Neuronal stem cell (in vitro differentiated cells): ENCODE measurements around the gene RGL1.

ENCODE experiments used
- DNase-seq: peaks from one replicate; pipeline ENCODE4 v3.0.0-alpha.2; 2013; ENCODE audit warnings: low spot score
- H2AFZ ChIP-seq: one replicate; pipeline ENCODE4 v1.6.1; 2013; ENCODE audit warnings: mild to moderate bottlenecking, low read length, inconsistent platforms
- H2AK5ac ChIP-seq: 2 replicates; pipeline ENCODE4 v1.6.1; 2013; ENCODE audit warnings: low read depth, mild to moderate bottlenecking, inconsistent platforms, low read length, moderate library complexity, mixed read lengths
- H2BK120ac ChIP-seq: 2 replicates; pipeline ENCODE4 v1.6.1; 2013; ENCODE audit warnings: low read depth, mild to moderate bottlenecking, inconsistent platforms, low read length, moderate library complexity, mixed read lengths
- H2BK12ac ChIP-seq: one replicate; pipeline ENCODE4 v1.6.1; 2013; ENCODE audit warnings: low read length, inconsistent platforms
- H2BK15ac ChIP-seq: 2 replicates; pipeline ENCODE4 v1.6.1; 2013; ENCODE audit warnings: mild to moderate bottlenecking, low read length, inconsistent platforms, mixed read lengths
- H2BK5ac ChIP-seq: one replicate; pipeline ENCODE4 v1.6.1; 2013; ENCODE audit warnings: inconsistent platforms, mild to moderate bottlenecking, low read length, moderate library complexity
- H3K14ac ChIP-seq: one replicate; pipeline ENCODE4 v1.6.1; 2013; ENCODE audit warnings: low read length, inconsistent platforms
- H3K18ac ChIP-seq: 2 replicates; pipeline ENCODE4 v1.6.1; 2013; ENCODE audit warnings: low read length, inconsistent platforms
- H3K23ac ChIP-seq: 2 replicates; pipeline ENCODE4 v1.6.1; 2013; ENCODE audit warnings: low read depth, mild to moderate bottlenecking, mixed read lengths, low read length, inconsistent platforms; ENCODE audit not compliant: poor library complexity
- H3K27ac ChIP-seq: replicated peaks from 3 replicates; pipeline ENCODE4 v1.5.1; 2013; ENCODE audit warnings: low read length, inconsistent platforms
- H3K27me3 ChIP-seq, 3 experiments: 2 replicates each; pipeline ENCODE4 v1.6.1; 2013; ENCODE audit warnings: low read length in 3 of 3, mild to moderate bottlenecking in 2 of 3, inconsistent platforms in 1 of 3, low read depth in 1 of 3, mixed read lengths in 1 of 3, moderate library complexity in 1 of 3; ENCODE audit not compliant: control insufficient read depth in 3 of 3, insufficient read depth in 3 of 3
- H3K36me3 ChIP-seq, 2 donors: replicated peaks in 1 of 2; 2 replicates each; pipeline ENCODE4 v1.6.1; 2013; ENCODE audit warnings: low read length in 2 of 2; ENCODE audit not compliant: control insufficient read depth in 2 of 2, insufficient read depth in 2 of 2
- H3K4ac ChIP-seq: 2 replicates; pipeline ENCODE4 v1.6.1; 2013; ENCODE audit warnings: inconsistent platforms, mild to moderate bottlenecking, low read length, moderate library complexity
- H3K4me1 ChIP-seq, 2 donors: 1 replicate in 1 of 2; 2 replicates in 1 of 2; pipeline ENCODE4 v1.6.1; 2013; ENCODE audit warnings: low read length in 2 of 2, low read depth in 1 of 2; ENCODE audit not compliant: control insufficient read depth in 2 of 2, insufficient read depth in 1 of 2
- H3K4me2 ChIP-seq: one replicate; pipeline ENCODE4 v1.6.1; 2013; ENCODE audit warnings: mild to moderate bottlenecking, low read length, inconsistent platforms; ENCODE audit not compliant: insufficient read depth, poor library complexity, severe bottlenecking
- H3K4me3 ChIP-seq, 2 donors: 2 replicates each; pipeline ENCODE4 v1.5.1; 2013; ENCODE audit warnings: low read length in 2 of 2, mild to moderate bottlenecking in 2 of 2, inconsistent platforms in 1 of 2, moderate library complexity in 1 of 2
- H3K79me1 ChIP-seq: one replicate; pipeline ENCODE4 v1.6.1; 2013; ENCODE audit warnings: low read depth, mild to moderate bottlenecking, inconsistent platforms, low read length, moderate library complexity
- H3K9ac ChIP-seq: one replicate; pipeline ENCODE4 v1.6.1; 2013; ENCODE audit warnings: mild to moderate bottlenecking, low read depth, low read length, inconsistent platforms; ENCODE audit not compliant: poor library complexity
- H3K9me3 ChIP-seq, 2 donors: replicated peaks in 1 of 2; 2 replicates each; pipeline versions ENCODE3 to v1.6.1; 2013; ENCODE audit warnings: low read length in 2 of 2, mild to moderate bottlenecking in 2 of 2, inconsistent platforms in 1 of 2, low read depth in 1 of 2, mixed read lengths in 1 of 2, moderate library complexity in 1 of 2; ENCODE audit not compliant: control insufficient read depth in 2 of 2, insufficient read depth in 1 of 2
- H4K8ac ChIP-seq: one replicate; pipeline ENCODE4 v1.6.1; 2013; ENCODE audit warnings: low read depth, mild to moderate bottlenecking, inconsistent platforms, low read length, moderate library complexity
- H4K91ac ChIP-seq: one replicate; pipeline ENCODE4 v1.6.1; 2013; ENCODE audit warnings: low read length, low read depth, mild to moderate bottlenecking, inconsistent platforms; ENCODE audit not compliant: poor library complexity
- WGBS, 2 donors: extraction: QIAGEN DNeasy Blood & Tissue Kit; methylation state at CpG; one replicate each; pipeline ENCODE4 v1.1.7; 2013; ENCODE audit warnings: missing lambda C conversion rate in 2 of 2, mixed read lengths in 1 of 2; ENCODE audit not compliant: insufficient read length in 2 of 2, insufficient replicate concordance in 1 of 2; ENCODE audit errors: extremely low coverage in 2 of 2; 5-methylcytosine and 5-hydroxymethylcytosine counted together

The RGL1 gene

GRCh38 chr1:183780159-183780558 is 24.8 kb upstream of the RGL1 start:
- Histone ChIP-seq H3K9ac (no peak overlapping the region), H3K27me3 (no peaks in the 10 kb centered on the region), H3K23ac (no peak overlapping the region), H3K4me3 (no peak overlapping the region), H2BK15ac (no peak overlapping the region), H3K14ac (no peak overlapping the region), H2BK12ac (no peak overlapping the region), H3K18ac (no peak overlapping the region), H3K79me1 (no peaks in the 10 kb centered on the region), H3K27ac (no peak overlapping the region), H4K91ac (no peak overlapping the region), H2AK5ac (no peak overlapping the region), H2BK120ac (no peak overlapping the region), H3K36me3 (no peaks in the 10 kb centered on the region), H3K4ac (no peak overlapping the region), H4K8ac (no peak overlapping the region), H2BK5ac (no peak overlapping the region), H3K4me1 (peaks cover 0 to 2% of the 10 kb centered on the region in 2 donors), H3K4me2 (no peak overlapping the region), H3K9me3 (peaks cover 0 to 6% of the 10 kb centered on the region in 2 donors), H2AFZ (no peak overlapping the region)
- no CpG with 5 or more reads among the region's 2 CpGs for WGBS, 2 donors
- no peak for DNase-seq

GRCh38 chr1:183780757-183781156 is 24.2 kb upstream of the RGL1 start:
- Histone ChIP-seq H2BK12ac (no peak overlapping the region), H3K9ac (no peak overlapping the region), H3K36me3 (no peaks in the 10 kb centered on the region), H2AFZ (no peak overlapping the region), H3K79me1 (no peaks in the 10 kb centered on the region), H2AK5ac (no peak overlapping the region), H3K4me1 (peaks cover 0 to 2% of the 10 kb centered on the region in 2 donors), H2BK5ac (no peak overlapping the region), H3K9me3 (peaks cover 0 to under 1% of the 10 kb centered on the region in 2 donors), H3K27ac (no peak overlapping the region), H2BK15ac (no peak overlapping the region), H3K23ac (no peak overlapping the region), H4K8ac (no peak overlapping the region), H3K18ac (no peak overlapping the region), H3K4me2 (no peak overlapping the region), H3K4me3 (no peak overlapping the region), H3K27me3 (no peaks in the 10 kb centered on the region), H4K91ac (no peak overlapping the region), H3K4ac (no peak overlapping the region), H3K14ac (no peak overlapping the region), H2BK120ac (no peak overlapping the region)
- whole genome bisulfite sequencing, 2 donors, result no CpG with 5 or more reads among the region's 2 CpGs
- DNase-seq, result no peak

- Histone ChIP-seq H2BK5ac (no peak overlapping the region), H4K8ac (no peak overlapping the region), H2BK120ac (no peak overlapping the region), H2AFZ (no peak overlapping the region), H3K79me1 (no peaks in the 10 kb centered on the region), H2AK5ac (no peak overlapping the region), H3K36me3 (no peaks in the 10 kb centered on the region), H3K18ac (no peak overlapping the region), H3K4me1 (peaks cover 5 to 13% of the 10 kb centered on the region in 2 donors), H3K4me3 (no peak overlapping the region), H3K4me2 (no peak overlapping the region), H2BK12ac (no peak overlapping the region), H3K4ac (no peak overlapping the region), H3K9ac (no peak overlapping the region), H3K27ac (no peak overlapping the region), H3K27me3 (no peaks in the 10 kb centered on the region), H3K23ac (no peak overlapping the region), H4K91ac (no peak overlapping the region), H2BK15ac (no peak overlapping the region), H3K9me3 (no peaks in the 10 kb centered on the region), H3K14ac (no peak overlapping the region)
- no peak for DNase-seq
These were observed 21.6 kb upstream of the RGL1 start for GRCh38 chr1:183783342-183783741.

GRCh38 chr1:183783767-183784637 is 20.9 kb upstream of the RGL1 start:
- DNase-seq, result no peak
- H3K23ac ChIP-seq, result no peak overlapping the region
- H2AFZ ChIP-seq, result no peak overlapping the region
- H3K14ac ChIP-seq, result no peak overlapping the region
- no peak overlapping the region for H2BK120ac ChIP-seq
- no peaks in the 10 kb centered on the region for H3K79me1 ChIP-seq
- WGBS, 2 donors, result no CpG with 5 or more reads among the region's 6 CpGs
- no peak overlapping the region for H3K4me3 ChIP-seq
- H2AK5ac ChIP-seq, result no peak overlapping the region
- no peak overlapping the region for H3K9ac ChIP-seq
- no peak overlapping the region for H4K8ac ChIP-seq
- H2BK12ac ChIP-seq, result no peak overlapping the region
- H2BK15ac ChIP-seq, result no peak overlapping the region
- no peak overlapping the region for H4K91ac ChIP-seq
- no peaks in the 10 kb centered on the region for H3K27me3 ChIP-seq
- no peak overlapping the region for H3K4ac ChIP-seq
- no peak overlapping the region for H3K4me2 ChIP-seq
- H3K9me3 ChIP-seq, result no peaks in the 10 kb centered on the region
- H3K36me3 ChIP-seq, result no peaks in the 10 kb centered on the region
- H3K18ac ChIP-seq, result no peak overlapping the region
- H2BK5ac ChIP-seq, result no peak overlapping the region
- peaks cover 5 to 13% of the 10 kb centered on the region in 2 donors for H3K4me1 ChIP-seq
- no peak overlapping the region for H3K27ac ChIP-seq
